ENCODE data around the gene ITGAV. TPM values are rescaled to one million over a fixed set of nuclear protein-coding genes. Genes with fewer than 3 reads are reported as not detected.

Gene ITGAV
- total RNA-seq (100 to 1,000 TPM in 1 of 2 donors, 10 to 100 TPM in 1; 90.0 to 175 TPM), polyA plus RNA-seq (ENCODE audit: insufficient read length in 6 of 6) (10 to 100 TPM; 53.6 to 65.2 (median 55.5) TPM)
- long read RNA-seq, donor 1, full-length matches to known transcripts: 3 of 17 reads
- long read RNA-seq, donor 1, partial matches to known transcripts: 14 of 17 reads
- long read RNA-seq, donor 1, other reads (novel, unspliced or antisense): 0 of 17 reads
- long read RNA-seq, donor 2, full-length matches to known transcripts: 8 of 15 reads
- long read RNA-seq, donor 2, partial matches to known transcripts: 7 of 15 reads
- long read RNA-seq, donor 2, other reads (novel, unspliced or antisense): 0 of 15 reads
- long read RNA-seq, donor 3, full-length matches to known transcripts: 5 of 5 reads
- long read RNA-seq, donor 3, partial matches to known transcripts: 0 of 5 reads
- long read RNA-seq, donor 3, other reads (novel, unspliced or antisense): 0 of 5 reads
- long read RNA-seq, donor 4, partial matches to known transcripts: 3 of 5 reads
- long read RNA-seq, donor 4, other reads (novel, unspliced or antisense): 2 of 5 reads
- long read RNA-seq, donor 5, full-length matches to known transcripts: 5 of 5 reads
- long read RNA-seq, donor 5, partial matches to known transcripts: 0 of 5 reads
- long read RNA-seq, donor 5, other reads (novel, unspliced or antisense): 0 of 5 reads
- long read RNA-seq, donor 6, full-length matches to known transcripts: 3 of 3 reads
- long read RNA-seq, donor 6, partial matches to known transcripts: 0 of 3 reads
- long read RNA-seq, donor 6, other reads (novel, unspliced or antisense): 0 of 3 reads
- long read RNA-seq, donor 7, full-length matches to known transcripts: 2 of 19 reads
- long read RNA-seq, donor 7, partial matches to known transcripts: 17 of 19 reads
- long read RNA-seq, donor 7, other reads (novel, unspliced or antisense): 0 of 19 reads
- long read RNA-seq, donor 8, partial matches to known transcripts: 0 of 3 reads
- long read RNA-seq, donor 8, other reads (novel, unspliced or antisense): 0 of 3 reads
- long read RNA-seq, donor 9: 0 reads
- long read RNA-seq, donor 10, partial matches to known transcripts: 3 of 3 reads
- long read RNA-seq, donor 10, other reads (novel, unspliced or antisense): 0 of 3 reads
- long read RNA-seq, donor 11, full-length matches to known transcripts: 9 of 9 reads
- long read RNA-seq, donor 11, partial matches to known transcripts: 0 of 9 reads
- long read RNA-seq, donor 11, other reads (novel, unspliced or antisense): 0 of 9 reads
- long read RNA-seq, donor 12, full-length matches to known transcripts: 2 of 2 reads
- long read RNA-seq, donor 12, partial matches to known transcripts: 0 of 2 reads
- long read RNA-seq, donor 12, other reads (novel, unspliced or antisense): 0 of 2 reads

- ATAC-seq: peak; percentile 98
- no peaks in the 10 kb centered on the region for H3K36me3 ChIP-seq
- H3K27me3 ChIP-seq: no peaks in the 10 kb centered on the region
- no peaks in the 10 kb centered on the region for H3K9me3 ChIP-seq
- peak within 1 kb of the TSS; percentile 75 to 88 for H3K4me3 ChIP-seq
- H3K4me1 ChIP-seq: peaks cover 8 to 47% of the 10 kb centered on the region in 2 donors
- DNase-seq: peak; percentile 89 to 99 (median 96)
- H3K27ac ChIP-seq: peak within 1 kb of the TSS; percentile 95 to 99
- no peak for TF ChIP-seq CTCF (IDR thresholded peaks at IDR 0.05)
- intact Hi-C loops (cut with DNase I): no loop called here
These were observed at the start of gene ITGAV for GRCh38 chr2:186589612-186590349. ITGAV (plus strand) TSS chr2:186590056; CDS start chr2:186590339, 283 bp downstream.

- no peak for TF ChIP-seq CTCF (IDR thresholded peaks at IDR 0.05)
- ATAC-seq (no peak), DNase-seq (no peak)
- peaks cover 17 to 26% of the 10 kb centered on the region in 2 donors for H3K4me1 ChIP-seq
- no peaks in the 10 kb centered on the region for H3K27me3 ChIP-seq
- no peaks in the 10 kb centered on the region for H3K36me3 ChIP-seq
- intact Hi-C loops (cut with DNase I): no loop called here
- H3K9me3 ChIP-seq: no peaks in the 10 kb centered on the region
- H3K4me3 ChIP-seq: no peak overlapping the region
- no peak overlapping the region for H3K27ac ChIP-seq
These were observed 48.9 kb upstream of the ITGAV start for GRCh38 chr2:186540941-186541340.

GRCh38 chr2:186542002-186542401 is 47.9 kb upstream of the ITGAV start:
- Histone ChIP-seq H3K36me3 (no peaks in the 10 kb centered on the region), H3K4me1 (peaks cover 20 to 27% of the 10 kb centered on the region in 2 donors), H3K27me3 (no peaks in the 10 kb centered on the region), H3K27ac (no peak overlapping the region), H3K9me3 (no peaks in the 10 kb centered on the region), H3K4me3 (no peak overlapping the region)
- TF ChIP-seq CTCF (IDR thresholded peaks at IDR 0.05): no peak
- intact Hi-C loops (cut with DNase I): no loop called here
- DNase-seq (no peak), ATAC-seq (peak; percentile 36)

GRCh38 chr2:186543561-186544131 is 46.2 kb upstream of the ITGAV start:
- peak overlapping the region; percentile 74 to 86 for H3K27ac ChIP-seq
- TF ChIP-seq CTCF (IDR thresholded peaks at IDR 0.05): no peak
- no peak for DNase-seq

More at GRCh38 chr2:186543561-186544131, 46.2 kb upstream of the ITGAV start:
- H3K4me1 ChIP-seq: peaks cover 21 to 27% of the 10 kb centered on the region in 2 donors
- intact Hi-C loops (cut with DNase I): no loop called here
- no peaks in the 10 kb centered on the region for H3K9me3 ChIP-seq
- no peaks in the 10 kb centered on the region for H3K36me3 ChIP-seq
- ATAC-seq: peak; percentile 39
- H3K4me3 ChIP-seq: no peak overlapping the region
- no peaks in the 10 kb centered on the region for H3K27me3 ChIP-seq

Data from left lung (tissue), 14 donors.